ENCODE data around the gene KCNH3.

DNA sequence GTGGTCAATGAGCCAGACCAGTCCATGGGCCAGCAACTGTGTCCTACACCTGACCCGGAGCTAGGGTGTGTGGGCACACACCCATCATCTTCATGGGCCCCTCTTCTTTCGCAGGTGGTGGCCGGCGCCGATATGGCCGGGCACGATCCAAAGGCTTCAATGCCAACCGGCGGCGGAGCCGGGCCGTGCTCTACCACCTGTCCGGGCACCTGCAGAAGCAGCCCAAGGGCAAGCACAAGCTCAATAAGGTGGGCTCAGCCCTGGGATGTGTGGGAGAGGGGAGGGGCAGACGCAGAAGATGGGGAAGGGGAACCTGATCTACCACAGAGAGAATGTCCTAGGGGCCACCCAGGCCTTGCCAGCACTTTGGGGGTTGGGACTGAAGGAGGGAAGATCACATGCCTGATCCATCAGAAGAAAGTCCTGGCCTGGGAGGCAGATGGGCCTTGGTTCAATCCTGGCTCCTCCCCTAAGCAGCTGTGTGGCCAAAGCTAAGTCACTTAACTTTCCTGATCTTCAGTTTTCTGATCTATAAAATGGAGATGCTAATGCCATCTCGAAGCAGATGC, 3.8 kb downstream of the KCNH3 start:
- TF ChIP-seq, protein P1, sequence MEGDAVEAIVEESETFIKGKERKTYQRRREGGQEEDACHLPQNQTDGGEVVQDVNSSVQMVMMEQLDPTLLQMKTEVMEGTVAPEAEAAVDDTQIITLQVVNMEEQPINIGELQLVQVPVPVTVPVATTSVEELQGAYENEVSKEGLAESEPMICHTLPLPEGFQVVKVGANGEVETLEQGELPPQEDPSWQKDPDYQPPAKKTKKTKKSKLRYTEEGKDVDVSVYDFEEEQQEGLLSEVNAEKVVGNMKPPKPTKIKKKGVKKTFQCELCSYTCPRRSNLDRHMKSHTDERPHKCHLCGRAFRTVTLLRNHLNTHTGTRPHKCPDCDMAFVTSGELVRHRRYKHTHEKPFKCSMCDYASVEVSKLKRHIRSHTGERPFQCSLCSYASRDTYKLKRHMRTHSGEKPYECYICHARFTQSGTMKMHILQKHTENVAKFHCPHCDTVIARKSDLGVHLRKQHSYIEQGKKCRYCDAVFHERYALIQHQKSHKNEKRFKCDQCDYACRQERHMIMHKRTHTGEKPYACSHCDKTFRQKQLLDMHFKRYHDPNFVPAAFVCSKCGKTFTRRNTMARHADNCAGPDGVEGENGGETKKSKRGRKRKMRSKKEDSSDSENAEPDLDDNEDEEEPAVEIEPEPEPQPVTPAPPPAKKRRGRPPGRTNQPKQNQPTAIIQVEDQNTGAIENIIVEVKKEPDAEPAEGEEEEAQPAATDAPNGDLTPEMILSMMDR (IDR thresholded peaks at IDR 0.05 in 2 of 3, conservative IDR thresholded peaks at IDR 0.05 in 1 of 3; ENCODE audit: control insufficient read depth in 2 of 3, extremely low read depth in 1 of 3, insufficient read depth in 1 of 3, low read depth in 3 of 3, low read length in 3 of 3) = no peak
- TF ChIP-seq FOXM1 (IDR thresholded peaks at IDR 0.05; ENCODE audit: low read depth, low read length) (no peak), POLR2AphosphoS5 (IDR thresholded peaks at IDR 0.05; ENCODE audit: low read length) (no peak), LARP7 (IDR thresholded peaks at IDR 0.05) (no peak), BHLHE40 (IDR thresholded peaks at IDR 0.05; ENCODE audit: borderline replicate concordance in 1 of 2, low read depth in 2 of 2, low read length in 1 of 2) (no peak), JUND (IDR thresholded peaks at IDR 0.05; ENCODE audit: low read depth, low read length) (no peak), POLR2A (IDR thresholded peaks at IDR 0.05; ENCODE audit: low read depth, low read length) (no peak), MAX (IDR thresholded peaks at IDR 0.05; ENCODE audit: low read depth, low read length) (no peak), ESRRA (IDR thresholded peaks at IDR 0.05; ENCODE audit: low read length) (no peak)
- TF ChIP-seq, protein P2, sequence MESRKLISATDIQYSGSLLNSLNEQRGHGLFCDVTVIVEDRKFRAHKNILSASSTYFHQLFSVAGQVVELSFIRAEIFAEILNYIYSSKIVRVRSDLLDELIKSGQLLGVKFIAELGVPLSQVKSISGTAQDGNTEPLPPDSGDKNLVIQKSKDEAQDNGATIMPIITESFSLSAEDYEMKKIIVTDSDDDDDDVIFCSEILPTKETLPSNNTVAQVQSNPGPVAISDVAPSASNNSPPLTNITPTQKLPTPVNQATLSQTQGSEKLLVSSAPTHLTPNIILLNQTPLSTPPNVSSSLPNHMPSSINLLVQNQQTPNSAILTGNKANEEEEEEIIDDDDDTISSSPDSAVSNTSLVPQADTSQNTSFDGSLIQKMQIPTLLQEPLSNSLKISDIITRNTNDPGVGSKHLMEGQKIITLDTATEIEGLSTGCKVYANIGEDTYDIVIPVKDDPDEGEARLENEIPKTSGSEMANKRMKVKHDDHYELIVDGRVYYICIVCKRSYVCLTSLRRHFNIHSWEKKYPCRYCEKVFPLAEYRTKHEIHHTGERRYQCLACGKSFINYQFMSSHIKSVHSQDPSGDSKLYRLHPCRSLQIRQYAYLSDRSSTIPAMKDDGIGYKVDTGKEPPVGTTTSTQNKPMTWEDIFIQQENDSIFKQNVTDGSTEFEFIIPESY (IDR thresholded peaks at IDR 0.05) = no peak
- TF ChIP-seq, protein P3, sequence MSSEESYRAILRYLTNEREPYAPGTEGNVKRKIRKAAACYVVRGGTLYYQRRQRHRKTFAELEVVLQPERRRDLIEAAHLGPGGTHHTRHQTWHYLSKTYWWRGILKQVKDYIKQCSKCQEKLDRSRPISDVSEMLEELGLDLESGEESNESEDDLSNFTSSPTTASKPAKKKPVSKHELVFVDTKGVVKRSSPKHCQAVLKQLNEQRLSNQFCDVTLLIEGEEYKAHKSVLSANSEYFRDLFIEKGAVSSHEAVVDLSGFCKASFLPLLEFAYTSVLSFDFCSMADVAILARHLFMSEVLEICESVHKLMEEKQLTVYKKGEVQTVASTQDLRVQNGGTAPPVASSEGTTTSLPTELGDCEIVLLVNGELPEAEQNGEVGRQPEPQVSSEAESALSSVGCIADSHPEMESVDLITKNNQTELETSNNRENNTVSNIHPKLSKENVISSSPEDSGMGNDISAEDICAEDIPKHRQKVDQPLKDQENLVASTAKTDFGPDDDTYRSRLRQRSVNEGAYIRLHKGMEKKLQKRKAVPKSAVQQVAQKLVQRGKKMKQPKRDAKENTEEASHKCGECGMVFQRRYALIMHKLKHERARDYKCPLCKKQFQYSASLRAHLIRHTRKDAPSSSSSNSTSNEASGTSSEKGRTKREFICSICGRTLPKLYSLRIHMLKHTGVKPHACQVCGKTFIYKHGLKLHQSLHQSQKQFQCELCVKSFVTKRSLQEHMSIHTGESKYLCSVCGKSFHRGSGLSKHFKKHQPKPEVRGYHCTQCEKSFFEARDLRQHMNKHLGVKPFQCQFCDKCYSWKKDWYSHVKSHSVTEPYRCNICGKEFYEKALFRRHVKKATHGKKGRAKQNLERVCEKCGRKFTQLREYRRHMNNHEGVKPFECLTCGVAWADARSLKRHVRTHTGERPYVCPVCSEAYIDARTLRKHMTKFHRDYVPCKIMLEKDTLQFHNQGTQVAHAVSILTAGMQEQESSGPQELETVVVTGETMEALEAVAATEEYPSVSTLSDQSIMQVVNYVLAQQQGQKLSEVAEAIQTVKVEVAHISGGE (CRISPR knock-in tag; IDR thresholded peaks at IDR 0.05) = no peak
- TF ChIP-seq, protein P4, sequence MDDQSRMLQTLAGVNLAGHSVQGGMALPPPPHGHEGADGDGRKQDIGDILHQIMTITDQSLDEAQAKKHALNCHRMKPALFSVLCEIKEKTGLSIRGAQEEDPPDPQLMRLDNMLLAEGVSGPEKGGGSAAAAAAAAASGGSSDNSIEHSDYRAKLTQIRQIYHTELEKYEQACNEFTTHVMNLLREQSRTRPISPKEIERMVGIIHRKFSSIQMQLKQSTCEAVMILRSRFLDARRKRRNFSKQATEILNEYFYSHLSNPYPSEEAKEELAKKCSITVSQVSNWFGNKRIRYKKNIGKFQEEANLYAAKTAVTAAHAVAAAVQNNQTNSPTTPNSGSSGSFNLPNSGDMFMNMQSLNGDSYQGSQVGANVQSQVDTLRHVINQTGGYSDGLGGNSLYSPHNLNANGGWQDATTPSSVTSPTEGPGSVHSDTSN (IDR thresholded peaks at IDR 0.05; ENCODE audit: insufficient replicate concordance, low read depth, low read length) = no peak
